GM18517 (cell line): Measurements from ENCODE around the gene MIS18A.
"Not testable (repeated sequence)": the region's sequence is repeated elsewhere in the genome, so short reads cannot be mapped to it uniquely, and the experiment has no call there.

ENCODE experiments used
- ATAC-seq: cut with Tn5 transposase; IDR thresholded peaks from one replicate; pipeline ENCODE4 v1.9.1; 2021; ENCODE audit warnings: mild to moderate bottlenecking, moderate library complexity; ENCODE audit not compliant: unreplicated experiment

Gene MIS18A

GRCh38 chr21:32306021-32306780 lies 27.4 kb upstream of the MIS18A start:
- no peak for ATAC-seq

DNA sequence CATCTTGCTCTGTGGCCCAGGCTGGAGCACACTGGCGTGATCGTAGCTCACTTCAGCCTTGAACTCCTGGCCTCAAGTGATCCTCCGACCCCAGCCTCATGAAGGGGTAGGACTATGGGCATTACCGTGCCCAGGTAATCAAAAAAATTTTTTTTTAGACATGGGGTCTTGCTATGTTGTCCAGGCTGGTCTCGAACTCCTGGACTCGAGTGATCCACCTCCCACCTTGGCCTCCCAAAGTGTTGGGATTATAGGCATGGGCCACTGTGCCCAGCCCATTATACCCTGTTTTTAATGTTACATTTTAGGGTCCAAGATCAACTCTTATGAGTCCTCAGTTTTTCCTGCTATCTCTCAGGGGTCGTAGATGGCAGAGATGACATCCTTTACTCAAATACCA lies 26.1 kb upstream of the MIS18A start:
- ATAC-seq = no peak

DNA sequence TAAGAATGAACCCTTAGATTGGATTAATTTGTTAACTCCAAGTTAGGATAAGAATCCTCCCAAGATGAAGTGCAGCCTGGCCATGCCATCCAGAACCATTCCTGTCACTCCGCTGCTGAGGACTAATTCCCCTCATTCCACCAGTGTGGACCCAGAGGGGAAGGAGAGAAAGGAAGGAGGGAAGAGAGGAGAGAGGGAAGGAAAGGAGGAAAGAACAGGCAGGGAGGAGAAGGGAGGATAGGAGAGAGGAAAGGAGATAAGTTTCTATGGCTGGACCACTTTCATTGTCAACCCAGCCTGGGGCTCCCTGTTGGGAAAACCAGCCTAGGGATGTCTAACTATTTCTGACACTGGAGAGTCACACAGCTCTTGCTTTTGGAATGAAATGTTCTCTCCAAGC lies 24.5 kb upstream of the MIS18A start:
- ATAC-seq = no peak

DNA sequence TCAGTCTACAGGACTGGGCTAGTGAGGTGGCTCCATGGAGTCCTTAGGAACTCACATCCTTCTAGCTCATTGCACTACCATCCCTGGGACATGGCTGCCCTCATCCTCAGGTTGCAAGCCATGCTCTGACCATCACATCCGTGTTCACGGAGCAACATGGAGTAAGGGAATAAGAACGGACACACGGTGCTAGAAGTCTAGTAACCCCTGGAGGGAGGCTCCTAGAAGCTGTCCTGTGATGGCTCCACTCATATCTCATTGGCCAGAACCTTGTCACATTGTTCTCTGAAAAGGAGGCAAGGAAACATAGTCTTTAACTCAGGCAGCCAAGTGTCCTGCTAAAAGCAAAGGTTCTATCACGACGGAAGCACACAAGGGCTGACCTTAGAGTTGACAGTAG lies 23.7 kb upstream of the MIS18A start:
- no peak for ATAC-seq

- ATAC-seq = no peak
These were observed 22.7 kb upstream of the MIS18A start for GRCh38 chr21:32301596-32301995.

DNA sequence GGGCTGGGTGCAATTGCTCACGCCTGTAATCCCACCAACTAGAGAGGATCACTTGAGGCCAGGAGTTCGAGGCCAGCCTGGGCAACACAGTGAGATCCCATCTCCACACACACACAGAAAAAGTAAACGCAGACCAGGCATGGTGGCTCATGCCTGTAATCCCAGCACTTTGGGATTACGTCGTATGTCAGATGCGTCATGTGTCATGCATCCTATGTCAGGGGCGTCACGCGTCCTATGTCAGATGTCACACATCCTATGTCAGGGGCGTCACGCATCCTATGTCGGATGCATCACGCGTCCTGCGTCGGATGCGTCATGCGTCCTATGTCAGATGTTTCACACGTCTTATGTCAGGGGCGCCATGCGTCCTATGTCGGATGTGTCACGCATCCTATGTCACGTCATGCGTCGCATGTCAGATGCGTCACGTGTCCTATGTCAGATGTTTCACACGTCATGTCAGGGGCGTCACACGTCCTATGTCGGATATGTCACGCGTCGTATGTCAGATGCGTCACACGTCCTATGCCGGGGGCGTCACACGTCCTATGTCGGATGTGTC lies 21.4 kb upstream of the MIS18A start:
- ATAC-seq = no peak

DNA sequence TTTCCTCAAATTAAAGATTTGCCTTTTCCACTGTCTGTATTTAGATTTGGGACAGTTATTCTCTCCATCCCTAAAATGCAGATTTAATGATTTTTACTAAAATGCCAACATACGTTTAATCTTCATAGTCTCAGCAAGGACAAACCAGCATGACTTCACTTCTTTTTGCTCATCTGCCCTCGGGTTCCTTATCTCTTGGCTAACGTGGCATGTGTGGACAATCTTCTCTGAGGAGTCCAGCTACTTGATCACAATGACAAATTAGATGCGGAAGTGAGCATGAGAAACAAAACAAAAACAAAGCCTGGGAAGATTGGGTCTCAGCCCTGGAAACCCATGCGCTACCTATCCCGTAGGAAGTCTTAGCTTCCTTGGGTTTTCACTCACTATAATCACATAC lies 20.8 kb upstream of the MIS18A start:
- ATAC-seq = no peak

GRCh38 chr21:32298658-32299081 lies 19.8 kb upstream of the MIS18A start, which contains the start of gene MRAP:
Gene MRAP (plus strand): TSS chr21:32298855. CDS start chr21:32298972, 117 bp downstream.
- no peak for ATAC-seq

GRCh38 chr21:32298148-32298559 lies 19.3 kb upstream of the MIS18A start:
- no peak for ATAC-seq

- no peak for ATAC-seq
These were observed 18.6 kb upstream of the MIS18A start for GRCh38 chr21:32297449-32297848.

GRCh38 chr21:32285476-32285875 lies 6.6 kb upstream of the MIS18A start:
- no peak for ATAC-seq

DNA sequence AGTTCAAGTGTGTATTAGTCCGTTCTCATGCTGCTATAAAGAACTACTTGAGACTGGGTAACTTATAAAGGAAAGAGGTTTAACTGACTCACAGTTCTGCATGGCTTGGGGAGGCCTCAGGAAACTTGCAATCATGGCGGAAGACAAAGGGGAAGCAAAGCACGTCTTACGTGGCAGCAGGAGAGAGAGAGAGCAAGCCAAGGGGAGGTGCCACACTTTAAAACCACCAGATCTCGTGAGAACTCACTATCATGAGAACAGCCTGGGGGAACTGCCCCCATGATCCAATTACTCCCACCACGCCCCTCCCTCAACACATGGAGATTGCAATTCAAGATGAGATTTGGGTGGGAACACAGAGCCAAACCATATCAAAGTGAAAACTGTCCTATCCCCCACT lies 4.1 kb upstream of the MIS18A start:
- ATAC-seq = no peak

GRCh38 chr21:32281531-32281930 lies 2.7 kb upstream of the MIS18A start:
- no peak for ATAC-seq

GRCh38 chr21:32279377-32279680 lies 480 bp upstream of the MIS18A start:
- no peak for ATAC-seq

DNA sequence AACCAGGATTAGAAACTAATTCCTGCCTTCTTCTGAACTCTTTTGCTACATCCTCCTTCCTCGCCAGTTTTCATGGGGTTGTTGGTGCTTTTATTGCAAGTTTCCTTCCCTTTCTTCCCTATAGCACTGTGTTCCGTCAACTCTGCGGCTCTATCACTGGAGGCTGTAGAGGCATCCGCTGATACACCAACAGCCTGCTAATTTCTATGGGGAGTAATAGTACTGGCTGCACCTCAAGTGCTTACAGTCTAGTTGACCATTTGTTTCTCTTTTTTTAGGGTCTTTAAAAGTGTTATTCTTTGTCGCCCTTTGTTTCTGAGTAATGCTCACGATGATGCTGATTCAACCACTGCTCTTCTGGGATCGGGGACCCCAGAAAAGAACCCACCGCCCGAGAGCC lies 746 bp downstream of the MIS18A start:
- no peak for ATAC-seq

- no peak for ATAC-seq
These were observed 2.2 kb downstream of the MIS18A start for GRCh38 chr21:32276671-32277070.

- ATAC-seq = no peak
These were observed 8.1 kb downstream of the MIS18A start for GRCh38 chr21:32270748-32271147.

GRCh38 chr21:32265321-32265720 lies 13.5 kb downstream of the MIS18A start:
- not testable (repeated sequence) for ATAC-seq

DNA sequence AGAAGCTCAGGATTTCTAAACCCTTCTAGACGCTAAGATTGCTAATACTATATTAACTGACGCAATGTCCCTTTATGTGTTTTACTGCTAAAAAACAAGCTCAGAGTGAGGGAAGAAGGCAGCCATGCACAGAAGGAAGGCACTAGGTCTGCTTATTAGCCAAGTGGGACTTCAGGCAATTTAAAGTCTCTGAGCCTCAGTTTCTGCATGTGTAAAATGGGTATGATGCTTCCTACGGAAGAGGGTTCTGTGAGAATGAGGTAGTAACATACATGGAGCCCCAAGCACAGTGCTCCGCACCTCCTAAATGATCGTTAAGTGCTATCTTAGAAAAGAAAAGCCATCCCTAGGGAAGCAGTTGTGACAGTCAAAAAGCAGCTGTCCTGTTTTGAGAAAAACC lies 16.9 kb downstream of the MIS18A start:
- no peak for ATAC-seq

GRCh38 chr21:32260130-32260529 lies 18.7 kb downstream of the MIS18A start:
- no peak for ATAC-seq

DNA sequence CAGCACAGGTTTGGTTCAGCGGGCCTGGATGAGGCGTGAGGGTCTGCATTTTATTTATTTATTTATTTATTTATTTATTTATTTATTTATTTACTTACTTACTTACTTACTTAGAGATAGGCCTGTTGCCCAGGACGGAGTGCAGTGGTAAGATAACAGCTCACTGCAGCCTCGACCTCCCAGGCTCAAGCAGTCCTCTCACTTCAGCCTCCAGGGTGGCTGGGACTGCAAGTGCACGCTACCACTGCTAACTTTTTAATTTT lies 20.1 kb downstream of the MIS18A start:
- not testable (repeated sequence) for ATAC-seq

DNA sequence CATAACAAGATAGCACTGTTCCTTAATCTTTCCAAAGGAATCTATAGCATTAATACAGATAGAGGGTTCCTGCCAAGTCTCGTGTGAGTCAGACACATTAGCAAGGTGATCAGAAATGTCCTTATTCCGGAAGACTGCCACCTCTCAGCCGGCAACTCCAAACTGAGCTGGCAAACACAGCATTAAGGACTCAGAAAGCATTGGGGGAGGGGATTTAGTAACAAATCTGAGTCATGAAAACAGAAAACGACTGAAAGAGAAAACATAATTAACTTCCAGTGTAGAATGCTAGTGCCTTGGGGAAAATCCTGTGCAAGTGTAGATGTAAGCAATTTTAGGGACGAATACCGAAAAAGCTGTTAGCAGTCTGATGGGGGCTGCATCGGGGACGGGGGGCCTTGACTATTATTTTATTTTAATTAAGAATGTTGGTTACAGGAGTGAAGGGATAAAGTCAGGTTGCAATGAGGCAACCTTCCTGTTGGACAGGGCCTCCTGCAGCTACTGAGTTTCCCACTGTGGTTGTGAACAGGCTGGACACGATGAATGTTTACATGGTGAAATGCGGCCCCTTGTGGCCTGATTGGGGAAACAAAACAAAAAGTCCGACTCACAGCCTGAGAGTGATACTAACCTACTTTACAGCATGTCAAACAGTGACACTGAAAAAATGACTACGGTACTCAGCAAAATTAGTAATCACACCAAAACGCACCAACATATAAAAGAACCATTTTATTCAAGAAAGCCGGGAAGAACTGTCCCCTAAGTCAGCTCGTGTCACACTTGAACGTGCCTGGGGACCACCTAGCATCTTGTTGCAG lies 20.7 kb downstream of the MIS18A start:
- peak; percentile 65 for ATAC-seq
